Esophagus squamous epithelium (tissue), 4 donors: ENCODE results near the gene CD300LF.

Source experiments
- CTCF ChIP-seq, 6 experiments: fragments of 450-650 bp in 4 of 6; fragments of 200-600 bp in 2 of 6; sonication (generic) in 2 of 6; IDR thresholded peaks; one replicate each; pipeline ENCODE4 v1.5.1; 2016 to 2019; ENCODE audit warnings: antibody characterized with exemption in 6 of 6, mild to moderate bottlenecking in 4 of 6, moderate library complexity in 4 of 6
- POLR2A ChIP-seq, 4 donors: fragments of 450-650 bp; IDR thresholded peaks; one replicate each; pipeline ENCODE4 v1.6.1; 2017; ENCODE audit warnings: antibody characterized with exemption in 4 of 4, mild to moderate bottlenecking in 4 of 4, moderate library complexity in 3 of 4

DNA sequence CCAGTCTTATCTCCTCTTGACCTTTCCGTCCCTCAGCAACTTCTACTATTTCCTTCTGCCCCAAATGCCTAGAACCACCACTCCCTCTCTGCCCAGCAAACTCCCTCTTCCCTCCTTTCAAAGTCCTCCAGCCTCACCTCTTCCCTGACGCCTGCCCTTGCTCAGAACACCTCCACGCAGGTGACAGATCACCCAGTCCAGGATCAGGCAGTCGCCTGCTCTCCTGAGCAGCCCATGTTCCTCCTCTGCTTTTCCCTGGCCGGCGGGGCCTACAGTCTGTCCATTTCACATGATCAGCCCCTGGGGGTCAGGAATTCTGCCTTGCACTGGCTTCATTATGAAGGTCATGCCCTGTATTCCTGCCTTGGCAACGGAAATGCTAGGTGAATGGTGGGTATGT lies 422 bp downstream of the CD300LF start:
- TF ChIP-seq CTCF (IDR thresholded peaks at IDR 0.05) (no peak), POLR2A (IDR thresholded peaks at IDR 0.05) (no peak)
